GM21515 (cell line): ENCODE measurements around the gene MINDY4B.

Experiments
- ATAC-seq: cut with Tn5 transposase; IDR thresholded peaks from one replicate; pipeline ENCODE4 v1.9.1; 2021; ENCODE audit not compliant: unreplicated experiment

Gene MINDY4B

GRCh38 chr3:150905339-150905738, at the start of gene MINDY4B:
Gene MINDY4B (minus strand): TSS chr3:150905439. CDS start chr3:150905439, 0 bp downstream.
- ATAC-seq, result no peak

- ATAC-seq, result no peak
Observed at GRCh38 chr3:150951923-150952322, 46.7 kb upstream of the MINDY4B start.

- no peak for ATAC-seq
Observed at GRCh38 chr3:150945226-150946032, 40.2 kb upstream of the MINDY4B start.

GRCh38 chr3:150942221-150942620, 37.0 kb upstream of the MINDY4B start:
- ATAC-seq, result no peak

GRCh38 chr3:150936693-150937092, 31.5 kb upstream of the MINDY4B start:
- peak; percentile 84 for ATAC-seq

- no peak for ATAC-seq
Observed at GRCh38 chr3:150933473-150933995, 28.3 kb upstream of the MINDY4B start.

GRCh38 chr3:150931745-150932144, 26.5 kb upstream of the MINDY4B start:
- ATAC-seq, result no peak

GRCh38 chr3:150930839-150931238, 25.6 kb upstream of the MINDY4B start:
- no peak for ATAC-seq

GRCh38 chr3:150928234-150928633, 23.0 kb upstream of the MINDY4B start:
- no peak for ATAC-seq

- no peak for ATAC-seq
Observed at GRCh38 chr3:150926328-150926727, 21.1 kb upstream of the MINDY4B start.

- peak; percentile 93 for ATAC-seq
Observed at GRCh38 chr3:150925751-150926201, 20.5 kb upstream of the MINDY4B start.

- ATAC-seq, result no peak
Observed at GRCh38 chr3:150922611-150923010, 17.4 kb upstream of the MINDY4B start.

GRCh38 chr3:150921209-150921608, 16.0 kb upstream of the MINDY4B start:
- ATAC-seq, result no peak

GRCh38 chr3:150920236-150920635, 15.0 kb upstream of the MINDY4B start:
- ATAC-seq, result no peak

GRCh38 chr3:150917951-150918350, 12.7 kb upstream of the MINDY4B start:
- no peak for ATAC-seq

- peak; percentile 8 for ATAC-seq
Observed at GRCh38 chr3:150913133-150913922, 8.1 kb upstream of the MINDY4B start.

- peak; percentile 72 for ATAC-seq
Observed at GRCh38 chr3:150912501-150912900, 7.3 kb upstream of the MINDY4B start.

GRCh38 chr3:150911771-150912170, 6.5 kb upstream of the MINDY4B start:
- ATAC-seq, result no peak

- no peak for ATAC-seq
Observed at GRCh38 chr3:150906461-150906860, 1.2 kb upstream of the MINDY4B start.

- no peak for ATAC-seq
Observed at GRCh38 chr3:150905746-150906145, 507 bp upstream of the MINDY4B start.

- ATAC-seq, result no peak
Observed at GRCh38 chr3:150902988-150903387, 2.3 kb downstream of the MINDY4B start.

GRCh38 chr3:150901793-150902192, 3.4 kb downstream of the MINDY4B start:
- no peak for ATAC-seq
